K562 (cell line): Measurements from ENCODE around the gene DAB2. TPM values are rescaled to one million over a fixed set of nuclear protein-coding genes. Genes with fewer than 3 reads are reported as not detected.
A peak's percentile ranks its signal among the peaks of the same experiment; 100 is the strongest.

Source experiments
- DACH1 ChIP-seq: fragments of 450-650 bp; IDR thresholded peaks from 2 replicates; pipeline ENCODE4 v1.6.1; 2018; ENCODE audit not compliant: partially characterized antibody
- HDAC2 ChIP-seq: fragments of 450-650 bp; IDR thresholded peaks from 2 replicates; pipeline ENCODE4 v1.6.1; 2016; ENCODE audit warnings: mild to moderate bottlenecking
- MTA2 ChIP-seq: fragments of 450-650 bp; IDR thresholded peaks from 2 replicates; pipeline ENCODE4 v1.6.1; 2016; ENCODE audit warnings: low read depth
- OTX1 ChIP-seq: fragments of 450-650 bp; formaldehyde crosslinking; IDR thresholded peaks from 2 replicates; pipeline ENCODE4 v1.4.0; 2022; ENCODE audit warnings: mild to moderate bottlenecking
- RFX7 ChIP-seq: fragments of 250-450 bp; sonication (Bioruptor Pico); IDR thresholded peaks from 2 replicates; pipeline ENCODE4 v1.5.1; 2021; ENCODE audit warnings: mild to moderate bottlenecking
- TFAM ChIP-seq: fragments of 250-450 bp; sonication (Bioruptor Pico); conservative IDR thresholded peaks from 2 replicates; pipeline ENCODE4 v1.5.0; 2021; ENCODE audit warnings: mild to moderate bottlenecking, moderate library complexity
- ZNF431 ChIP-seq: sonication (generic); formaldehyde crosslinking; IDR thresholded peaks from 2 replicates; pipeline ENCODE4 v1.8.0; 2022; ENCODE audit warnings: mild to moderate bottlenecking, missing genetic modification reagents
- polyA plus RNA-seq, 8 experiments: library from polyadenylated mRNA; depleted of rRNA in 4 of 8; stranded (reverse) in 5 of 8; unstranded in 3 of 8; fragments of >200 nt; fragmentation: Nextera tagmentation in 2 of 8; fragmentation: Illumina TruSeq in 1 of 8; extraction: Ambion mirVana in 2 of 8; extraction: Trizol in 1 of 8; gene quantifications; 2 replicates each; pipeline versions ENCODE4 v1.2.1 to v1.2.3, GENCODE V29; 2011 to 2014; ENCODE audit warnings: inconsistent platforms in 1 of 8, missing spikeins in 1 of 8
- total RNA-seq, 7 experiments: library from RNA; depleted of rRNA in 6 of 7; stranded (reverse); fragments of >200 nt in 6 of 7; fragmentation: Illumina TruSeq in 2 of 7; extraction: Trizol in 2 of 7; gene quantifications; 2 replicates each; pipeline versions ENCODE4 v1.2.1 to v1.2.3, GENCODE V29; 2011 to 2021; ENCODE audit warnings: low replicate concordance in 1 of 7
- TF ChIP-seq, protein P1 (sequence below): fragments of 250-450 bp; sonication (Bioruptor Pico); IDR thresholded peaks from 2 replicates; pipeline ENCODE4 v1.4.0; 2020; ENCODE audit warnings: borderline replicate concordance
- TF ChIP-seq, protein P2 (sequence below), 2 experiments: fragments of 450-650 bp in 1 of 2; sonication (generic) in 1 of 2; formaldehyde crosslinking in 1 of 2; IDR thresholded peaks; 2 replicates each; pipeline versions ENCODE4 v1.7.1 to v1.9.0; 2016 to 2022; ENCODE audit warnings: inconsistent platforms in 1 of 2, mild to moderate bottlenecking in 1 of 2, missing genetic modification reagents in 1 of 2
- TF ChIP-seq, protein P3 (sequence below): sonication (generic); formaldehyde crosslinking; IDR thresholded peaks from 2 replicates; pipeline ENCODE4 v1.8.1; 2023; ENCODE audit warnings: mild to moderate bottlenecking, missing genetic modification reagents
- TF ChIP-seq, protein P4 (sequence below): fragments of 200-800 bp; sonication (Bioruptor generic); IDR thresholded peaks from 2 replicates; pipeline ENCODE4 v1.6.1; 2017; ENCODE audit warnings: missing genetic modification characterization, missing compliant biosample characterization

The DAB2 gene
- total and polyA plus RNA-seq, 9 of the 15 experiments (the other 6 are each of a cell fraction or from before 2014, with no cell fraction given) = 6.6 to 29.9 (median 24.1) TPM

DNA sequence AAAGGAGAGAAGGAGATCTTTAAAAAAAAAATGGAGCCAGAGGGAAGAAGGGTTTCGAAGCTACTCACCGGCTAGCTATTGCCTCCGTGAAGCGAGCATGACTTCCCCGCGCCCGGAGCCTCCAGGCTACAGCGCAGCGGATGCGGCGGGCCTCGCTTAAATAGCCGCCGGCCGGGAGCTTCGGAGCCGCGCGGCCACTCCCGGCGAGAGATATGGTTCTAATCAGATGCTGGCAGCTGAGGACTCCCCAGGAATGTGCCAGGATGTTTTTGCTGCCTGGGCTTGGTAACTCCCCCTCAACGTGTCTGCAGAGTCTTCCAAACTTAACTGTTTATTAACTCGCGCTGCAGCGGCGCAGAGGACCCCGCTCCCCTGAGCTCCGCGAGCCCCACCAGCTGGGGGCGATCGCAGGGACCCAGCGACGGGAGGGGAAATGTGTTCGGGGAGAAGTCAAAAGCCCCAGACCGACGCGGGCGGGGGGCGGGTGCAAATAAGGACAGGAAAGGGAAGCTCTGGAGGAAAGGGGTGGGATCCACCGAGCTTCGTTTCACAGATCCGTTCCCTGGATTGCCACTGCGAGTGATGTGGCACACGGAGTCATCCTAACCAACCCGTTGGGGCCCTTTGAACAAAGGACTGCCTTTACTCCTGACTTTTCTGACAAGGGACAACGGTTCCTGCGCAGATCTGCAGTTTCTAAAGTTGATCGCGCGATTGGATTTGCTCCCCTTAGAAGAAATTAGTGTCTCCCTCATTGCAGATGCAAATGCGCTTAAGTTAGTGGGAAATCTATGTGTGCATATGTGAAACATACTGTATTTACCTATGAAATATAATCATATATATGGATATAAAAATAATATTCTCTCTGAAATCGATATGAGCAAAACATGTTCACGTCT is at the start of gene DAB2 (continued):
- TF ChIP-seq, protein P1, sequence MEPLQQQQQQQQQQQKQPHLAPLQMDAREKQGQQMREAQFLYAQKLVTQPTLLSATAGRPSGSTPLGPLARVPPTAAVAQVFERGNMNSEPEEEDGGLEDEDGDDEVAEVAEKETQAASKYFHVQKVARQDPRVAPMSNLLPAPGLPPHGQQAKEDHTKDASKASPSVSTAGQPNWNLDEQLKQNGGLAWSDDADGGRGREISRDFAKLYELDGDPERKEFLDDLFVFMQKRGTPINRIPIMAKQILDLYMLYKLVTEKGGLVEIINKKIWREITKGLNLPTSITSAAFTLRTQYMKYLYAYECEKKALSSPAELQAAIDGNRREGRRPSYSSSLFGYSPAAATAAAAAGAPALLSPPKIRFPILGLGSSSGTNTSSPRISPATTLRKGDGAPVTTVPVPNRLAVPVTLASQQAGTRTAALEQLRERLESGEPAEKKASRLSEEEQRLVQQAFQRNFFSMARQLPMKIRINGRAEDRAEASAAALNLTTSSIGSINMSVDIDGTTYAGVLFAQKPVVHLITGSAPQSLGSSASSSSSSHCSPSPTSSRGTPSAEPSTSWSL (CRISPR knock-in tag) = no peak
- TF ChIP-seq ZNF431 = no peak
- TF ChIP-seq, protein P2, sequence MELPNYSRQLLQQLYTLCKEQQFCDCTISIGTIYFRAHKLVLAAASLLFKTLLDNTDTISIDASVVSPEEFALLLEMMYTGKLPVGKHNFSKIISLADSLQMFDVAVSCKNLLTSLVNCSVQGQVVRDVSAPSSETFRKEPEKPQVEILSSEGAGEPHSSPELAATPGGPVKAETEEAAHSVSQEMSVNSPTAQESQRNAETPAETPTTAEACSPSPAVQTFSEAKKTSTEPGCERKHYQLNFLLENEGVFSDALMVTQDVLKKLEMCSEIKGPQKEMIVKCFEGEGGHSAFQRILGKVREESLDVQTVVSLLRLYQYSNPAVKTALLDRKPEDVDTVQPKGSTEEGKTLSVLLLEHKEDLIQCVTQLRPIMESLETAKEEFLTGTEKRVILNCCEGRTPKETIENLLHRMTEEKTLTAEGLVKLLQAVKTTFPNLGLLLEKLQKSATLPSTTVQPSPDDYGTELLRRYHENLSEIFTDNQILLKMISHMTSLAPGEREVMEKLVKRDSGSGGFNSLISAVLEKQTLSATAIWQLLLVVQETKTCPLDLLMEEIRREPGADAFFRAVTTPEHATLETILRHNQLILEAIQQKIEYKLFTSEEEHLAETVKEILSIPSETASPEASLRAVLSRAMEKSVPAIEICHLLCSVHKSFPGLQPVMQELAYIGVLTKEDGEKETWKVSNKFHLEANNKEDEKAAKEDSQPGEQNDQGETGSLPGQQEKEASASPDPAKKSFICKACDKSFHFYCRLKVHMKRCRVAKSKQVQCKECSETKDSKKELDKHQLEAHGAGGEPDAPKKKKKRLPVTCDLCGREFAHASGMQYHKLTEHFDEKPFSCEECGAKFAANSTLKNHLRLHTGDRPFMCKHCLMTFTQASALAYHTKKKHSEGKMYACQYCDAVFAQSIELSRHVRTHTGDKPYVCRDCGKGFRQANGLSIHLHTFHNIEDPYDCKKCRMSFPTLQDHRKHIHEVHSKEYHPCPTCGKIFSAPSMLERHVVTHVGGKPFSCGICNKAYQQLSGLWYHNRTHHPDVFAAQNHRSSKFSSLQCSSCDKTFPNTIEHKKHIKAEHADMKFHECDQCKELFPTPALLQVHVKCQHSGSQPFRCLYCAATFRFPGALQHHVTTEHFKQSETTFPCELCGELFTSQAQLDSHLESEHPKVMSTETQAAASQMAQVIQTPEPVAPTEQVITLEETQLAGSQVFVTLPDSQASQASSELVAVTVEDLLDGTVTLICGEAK (IDR thresholded peaks at IDR 0.05) = peak; percentile 59
- TF ChIP-seq, protein P2 (CRISPR knock-in tag; IDR thresholded peaks at IDR 0.05) = no peak
- peak; percentile 35 for TF ChIP-seq MTA2
- peak; percentile 73; the same call in 1 of the 2 replicates for TF ChIP-seq HDAC2
- peak; percentile 47 for TF ChIP-seq DACH1
- TF ChIP-seq, protein P3, sequence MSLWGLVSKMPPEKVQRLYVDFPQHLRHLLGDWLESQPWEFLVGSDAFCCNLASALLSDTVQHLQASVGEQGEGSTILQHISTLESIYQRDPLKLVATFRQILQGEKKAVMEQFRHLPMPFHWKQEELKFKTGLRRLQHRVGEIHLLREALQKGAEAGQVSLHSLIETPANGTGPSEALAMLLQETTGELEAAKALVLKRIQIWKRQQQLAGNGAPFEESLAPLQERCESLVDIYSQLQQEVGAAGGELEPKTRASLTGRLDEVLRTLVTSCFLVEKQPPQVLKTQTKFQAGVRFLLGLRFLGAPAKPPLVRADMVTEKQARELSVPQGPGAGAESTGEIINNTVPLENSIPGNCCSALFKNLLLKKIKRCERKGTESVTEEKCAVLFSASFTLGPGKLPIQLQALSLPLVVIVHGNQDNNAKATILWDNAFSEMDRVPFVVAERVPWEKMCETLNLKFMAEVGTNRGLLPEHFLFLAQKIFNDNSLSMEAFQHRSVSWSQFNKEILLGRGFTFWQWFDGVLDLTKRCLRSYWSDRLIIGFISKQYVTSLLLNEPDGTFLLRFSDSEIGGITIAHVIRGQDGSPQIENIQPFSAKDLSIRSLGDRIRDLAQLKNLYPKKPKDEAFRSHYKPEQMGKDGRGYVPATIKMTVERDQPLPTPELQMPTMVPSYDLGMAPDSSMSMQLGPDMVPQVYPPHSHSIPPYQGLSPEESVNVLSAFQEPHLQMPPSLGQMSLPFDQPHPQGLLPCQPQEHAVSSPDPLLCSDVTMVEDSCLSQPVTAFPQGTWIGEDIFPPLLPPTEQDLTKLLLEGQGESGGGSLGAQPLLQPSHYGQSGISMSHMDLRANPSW (CRISPR knock-in tag) = 0 out of 2 replicates have a peak, but pooled peaks have one; percentile 78
- no peak for TF ChIP-seq OTX1
- TF ChIP-seq RFX7 (CRISPR knock-in tag) = no peak
- no peak for TF ChIP-seq TFAM
- TF ChIP-seq, protein P4, sequence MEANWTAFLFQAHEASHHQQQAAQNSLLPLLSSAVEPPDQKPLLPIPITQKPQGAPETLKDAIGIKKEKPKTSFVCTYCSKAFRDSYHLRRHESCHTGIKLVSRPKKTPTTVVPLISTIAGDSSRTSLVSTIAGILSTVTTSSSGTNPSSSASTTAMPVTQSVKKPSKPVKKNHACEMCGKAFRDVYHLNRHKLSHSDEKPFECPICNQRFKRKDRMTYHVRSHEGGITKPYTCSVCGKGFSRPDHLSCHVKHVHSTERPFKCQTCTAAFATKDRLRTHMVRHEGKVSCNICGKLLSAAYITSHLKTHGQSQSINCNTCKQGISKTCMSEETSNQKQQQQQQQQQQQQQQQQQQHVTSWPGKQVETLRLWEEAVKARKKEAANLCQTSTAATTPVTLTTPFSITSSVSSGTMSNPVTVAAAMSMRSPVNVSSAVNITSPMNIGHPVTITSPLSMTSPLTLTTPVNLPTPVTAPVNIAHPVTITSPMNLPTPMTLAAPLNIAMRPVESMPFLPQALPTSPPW (CRISPR knock-in tag) = peak; percentile 93
